GM18909 (cell line): ENCODE data around the gene ESR1.
"Not testable (repeated sequence)": the region's sequence is repeated elsewhere in the genome, so short reads cannot be mapped to it uniquely, and the experiment has no call there.

Experiments
- ATAC-seq: cut with Tn5 transposase; IDR thresholded peaks from one replicate; pipeline ENCODE4 v1.9.1; 2021; ENCODE audit warnings: mild to moderate bottlenecking; ENCODE audit not compliant: unreplicated experiment, poor library complexity

ESR1 gene

DNA sequence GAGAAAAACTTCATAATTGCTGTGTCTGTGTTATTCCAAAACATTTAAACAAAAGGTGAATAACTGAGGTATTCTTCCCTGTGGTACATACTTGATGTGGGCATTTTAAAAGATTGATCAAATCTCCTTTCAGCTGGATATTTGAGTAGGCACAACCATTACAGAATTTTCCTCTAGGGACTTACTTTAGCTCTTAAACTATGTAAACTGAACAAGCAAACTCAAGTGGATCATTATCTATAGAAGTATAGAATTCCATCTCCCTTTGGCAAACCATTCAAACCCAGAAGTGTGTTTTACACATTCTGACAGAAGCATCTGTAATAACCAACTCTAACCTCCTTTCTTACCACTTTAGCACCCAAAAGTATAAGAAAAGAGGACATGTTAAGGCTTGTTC is 241.4 kb downstream of the ESR1 start:
- ATAC-seq: no peak

GRCh38 chr6:152049502-152049901 is 242.0 kb downstream of the ESR1 start:
- no peak for ATAC-seq

DNA sequence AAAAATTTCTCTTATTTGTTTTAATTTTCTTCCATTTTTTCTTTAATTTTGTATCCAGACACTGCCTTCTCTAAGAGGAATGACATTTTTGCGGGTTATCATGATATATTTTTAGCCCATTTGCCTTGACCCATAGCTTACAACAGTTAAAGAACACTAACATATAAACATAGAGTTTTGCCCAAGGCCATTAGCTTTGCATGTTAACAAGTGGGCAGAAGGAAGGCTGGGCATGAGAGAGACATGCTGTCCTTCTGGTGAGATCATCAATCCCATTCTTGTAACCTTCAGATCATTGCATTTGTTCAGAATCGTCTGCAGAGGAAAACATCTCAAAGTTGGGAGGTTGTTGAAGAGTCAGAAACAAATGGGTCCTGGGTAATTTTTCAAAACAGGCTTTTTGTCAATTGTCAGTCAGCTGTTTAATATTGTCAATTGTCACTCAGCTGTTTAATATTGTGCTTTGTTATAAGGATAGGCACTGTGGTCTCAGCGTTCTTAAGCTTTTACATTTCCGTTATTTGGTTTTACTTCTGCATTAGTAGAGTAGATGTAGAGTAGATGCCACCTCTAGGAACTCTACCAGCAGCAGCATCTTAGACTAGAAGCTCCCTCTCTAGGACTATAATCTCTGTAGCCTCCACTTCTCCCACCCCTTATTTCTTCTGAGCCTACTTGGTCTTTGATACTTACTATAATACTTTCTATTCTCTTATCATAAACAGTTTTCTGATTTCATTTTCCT is 243.1 kb downstream of the ESR1 start:
- no peak for ATAC-seq

DNA sequence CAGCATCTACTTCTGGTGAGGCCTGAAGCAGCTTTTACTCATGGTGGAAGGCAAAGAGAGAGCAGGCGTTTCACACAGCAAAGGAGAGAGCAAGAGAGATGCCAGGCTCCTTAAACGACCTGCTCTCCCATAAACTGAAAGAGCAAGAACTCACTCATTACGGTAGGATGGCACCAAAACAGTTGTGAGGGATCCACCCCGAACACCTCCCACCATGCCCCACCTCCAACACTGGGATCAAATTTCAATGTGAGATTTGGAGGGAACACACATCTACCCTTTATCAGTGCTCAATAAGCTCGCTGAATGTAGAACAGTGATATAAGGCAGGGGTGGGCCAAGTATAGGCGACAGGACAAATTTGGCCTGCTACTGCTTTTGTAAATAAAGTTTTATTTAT is 244.6 kb downstream of the ESR1 start:
- no peak for ATAC-seq

GRCh38 chr6:152053332-152053731 is 245.8 kb downstream of the ESR1 start:
- no peak for ATAC-seq

GRCh38 chr6:152054441-152054840 is 247.0 kb downstream of the ESR1 start:
- ATAC-seq: no peak

DNA sequence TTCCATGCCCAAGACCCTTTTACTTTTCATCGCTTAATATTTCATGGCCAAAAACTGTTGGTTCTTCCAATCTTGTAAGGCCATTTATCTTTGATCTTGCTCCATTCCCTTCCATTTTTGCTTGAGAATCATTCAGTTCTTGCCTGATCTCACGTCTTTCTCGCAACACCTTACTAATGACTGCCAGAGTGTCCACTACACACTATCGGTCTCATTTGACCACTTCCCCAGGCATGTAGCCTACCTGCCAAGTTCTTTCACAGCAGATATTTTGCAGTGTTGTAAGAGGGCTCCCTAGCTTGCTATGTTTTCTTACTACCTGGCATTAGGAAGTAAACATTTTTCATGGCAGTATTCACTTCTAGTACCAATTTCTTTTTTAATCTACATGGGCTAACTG is 248.0 kb downstream of the ESR1 start:
- no peak for ATAC-seq

- ATAC-seq: no peak
Observed at GRCh38 chr6:152057832-152058498, 250.5 kb downstream of the ESR1 start.

DNA sequence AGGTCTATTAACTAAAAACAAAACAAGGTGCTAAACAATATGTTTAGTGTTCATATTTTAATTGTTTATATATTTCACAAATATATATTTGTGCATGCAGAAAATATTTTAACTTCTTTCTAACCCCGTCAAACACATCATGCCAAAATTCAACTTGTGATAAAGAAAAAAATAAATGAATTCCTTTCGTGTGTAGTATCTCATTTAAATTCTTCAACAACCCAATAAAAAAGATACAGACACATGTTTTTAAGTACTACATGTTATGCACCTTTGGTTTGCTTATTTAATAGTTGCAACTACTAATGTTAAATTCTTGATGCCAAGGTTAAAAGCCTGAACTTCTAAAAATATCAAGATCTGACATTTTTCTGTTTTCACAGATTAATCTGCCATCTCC is 252.4 kb downstream of the ESR1 start:
- ATAC-seq: no peak

DNA sequence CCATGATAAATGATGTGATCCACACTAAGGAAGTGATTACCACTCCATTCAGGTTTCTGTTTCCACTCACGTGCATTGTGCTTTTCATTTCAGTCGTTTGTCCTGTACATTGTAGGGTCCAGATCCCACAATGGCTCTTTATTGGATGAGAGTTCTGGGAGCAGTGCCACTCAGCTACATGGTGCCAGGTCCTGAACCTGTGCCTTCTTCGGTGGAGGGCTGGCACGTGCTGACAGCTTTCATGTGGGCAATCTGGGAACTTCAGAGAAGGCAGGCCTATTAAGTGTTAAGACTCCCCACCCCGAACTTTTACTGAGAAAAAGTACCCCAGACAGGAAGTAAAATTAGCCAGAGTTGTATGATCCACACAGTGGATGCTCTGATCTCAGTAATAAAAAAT is 255.0 kb downstream of the ESR1 start:
- no peak for ATAC-seq

DNA sequence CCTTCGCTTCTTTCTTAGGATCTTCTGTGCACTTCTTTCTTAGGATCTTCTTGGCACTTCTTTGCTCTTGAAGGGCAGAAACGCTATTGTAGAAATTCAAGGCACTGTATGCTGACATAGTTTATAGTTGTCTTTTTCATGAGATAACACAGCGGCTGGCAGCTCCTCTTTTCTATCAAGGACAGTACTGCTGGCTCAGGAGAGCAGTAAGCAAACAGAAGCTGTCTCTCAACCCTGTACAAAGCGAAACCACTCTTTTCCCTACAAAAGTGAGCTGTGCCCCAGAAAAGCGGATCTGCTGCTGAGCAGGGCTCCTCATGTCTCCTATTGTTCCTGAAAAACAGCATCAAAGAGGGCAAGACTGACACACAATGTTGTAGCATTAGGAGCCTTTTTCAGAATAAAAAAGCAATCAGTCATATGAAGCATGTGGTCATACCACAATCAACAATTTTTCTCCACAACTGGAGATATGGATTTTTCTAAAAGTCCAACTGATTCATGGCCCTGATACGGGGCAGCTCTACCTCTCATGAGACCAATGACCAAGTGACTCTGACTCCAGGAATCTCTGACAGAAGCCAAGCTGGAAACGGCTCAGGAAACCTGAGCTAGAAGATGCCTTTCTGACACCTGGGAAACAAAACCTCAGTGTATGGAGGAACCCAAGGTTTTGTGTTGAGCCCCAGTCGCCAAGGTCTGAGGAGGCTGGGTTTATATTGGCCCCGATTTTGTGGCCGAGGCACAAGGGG is 255.9 kb downstream of the ESR1 start:
- ATAC-seq: no peak

DNA sequence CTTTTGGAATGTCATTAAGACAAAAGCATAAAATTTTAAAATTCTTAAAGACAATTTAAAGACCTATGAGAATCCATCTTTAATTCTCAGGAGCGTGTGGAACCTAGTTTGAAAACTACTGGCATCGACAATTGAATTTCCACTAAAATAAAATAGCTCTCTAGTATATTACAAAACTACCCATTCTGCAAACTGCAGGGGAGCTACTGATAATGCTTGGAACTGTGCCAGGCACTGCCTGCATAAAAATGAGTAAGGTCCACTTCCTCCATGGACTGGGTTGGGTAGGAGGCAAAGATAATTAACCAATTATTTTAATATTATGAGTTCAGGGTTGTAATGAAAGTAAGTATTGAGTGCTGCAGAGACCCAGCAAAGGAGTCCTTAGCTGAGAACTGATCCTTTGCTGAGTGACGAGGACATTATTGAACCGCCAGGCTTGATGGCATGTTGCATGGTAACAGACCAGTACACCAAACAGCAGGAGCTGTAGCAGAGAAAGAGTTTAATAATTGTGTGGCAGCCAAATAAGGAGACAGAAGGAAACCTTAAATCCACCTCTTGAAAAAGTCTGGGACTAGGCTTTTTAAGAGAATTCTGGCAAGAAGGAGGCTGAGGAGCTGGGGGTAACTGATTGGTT is 261.3 kb downstream of the ESR1 start:
- no peak for ATAC-seq

DNA sequence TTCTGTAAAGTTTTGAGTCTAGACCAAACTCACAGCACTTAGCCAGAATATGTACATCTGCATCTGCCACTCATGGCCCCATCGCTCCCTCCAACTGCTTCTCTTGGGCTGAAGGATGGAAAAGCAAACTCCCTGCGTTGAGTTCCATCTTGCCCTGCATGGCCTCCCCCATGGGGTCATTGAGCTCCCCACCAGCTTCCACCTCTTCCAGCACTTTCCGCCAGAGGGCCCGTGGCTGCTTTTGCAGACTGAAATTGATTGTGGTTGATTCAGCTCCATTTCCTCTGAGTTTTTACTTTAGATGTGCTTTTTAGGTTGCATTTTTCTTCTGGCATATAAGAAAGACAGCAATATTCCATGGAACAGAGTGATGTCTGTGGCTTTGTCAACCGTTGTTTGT is 263.1 kb downstream of the ESR1 start:
- no peak for ATAC-seq

GRCh38 chr6:152071318-152071717 is 263.8 kb downstream of the ESR1 start:
- ATAC-seq: no peak

GRCh38 chr6:152071843-152072242 is 264.4 kb downstream of the ESR1 start:
- no peak for ATAC-seq

DNA sequence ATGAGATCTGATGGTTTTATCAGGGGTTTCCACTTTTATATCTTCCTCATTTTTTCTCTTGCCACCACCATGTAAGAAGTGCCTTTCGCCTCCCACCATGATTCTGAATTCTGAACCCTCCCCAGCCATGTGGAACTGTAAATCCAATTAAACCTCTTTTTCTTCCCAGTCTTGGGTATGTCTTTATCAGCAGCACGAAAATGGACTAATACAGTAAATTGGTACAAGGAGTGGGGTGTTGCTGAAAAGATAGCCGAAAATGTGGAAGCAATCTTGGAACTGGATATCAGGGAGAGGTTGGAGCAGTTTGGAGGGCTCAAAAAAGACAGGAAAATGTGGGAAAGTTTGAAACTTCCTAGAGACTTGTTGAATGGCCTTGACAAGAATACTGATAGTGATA is 268.8 kb downstream of the ESR1 start:
- ATAC-seq: not testable (repeated sequence)

- ATAC-seq: no peak
Observed at GRCh38 chr6:152078001-152078400, 270.5 kb downstream of the ESR1 start.

- no peak for ATAC-seq
Observed at GRCh38 chr6:152078804-152079203, 271.3 kb downstream of the ESR1 start.

DNA sequence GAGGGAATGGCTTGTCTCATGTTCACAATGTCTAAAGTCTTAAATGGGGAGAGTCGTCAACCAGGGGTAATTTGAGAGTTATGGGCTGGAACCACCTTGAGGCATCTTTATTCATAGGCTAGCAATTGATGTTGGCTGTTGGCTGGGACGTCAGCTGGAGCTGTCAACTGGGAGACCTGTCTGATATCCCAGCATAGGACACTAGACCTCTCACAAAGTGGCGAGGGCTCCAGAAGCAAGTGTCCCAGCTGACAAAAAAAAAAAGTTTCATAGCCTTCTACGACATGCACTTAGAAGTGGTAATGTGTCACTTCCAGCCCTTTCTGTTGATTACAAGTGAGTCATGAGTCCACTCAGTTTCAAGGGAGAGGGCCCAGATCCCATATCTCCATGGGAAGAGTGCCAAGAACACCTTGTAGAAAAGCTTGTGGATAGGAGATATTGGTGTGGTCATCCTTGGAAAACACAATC is 278.0 kb downstream of the ESR1 start:
- ATAC-seq: no peak

DNA sequence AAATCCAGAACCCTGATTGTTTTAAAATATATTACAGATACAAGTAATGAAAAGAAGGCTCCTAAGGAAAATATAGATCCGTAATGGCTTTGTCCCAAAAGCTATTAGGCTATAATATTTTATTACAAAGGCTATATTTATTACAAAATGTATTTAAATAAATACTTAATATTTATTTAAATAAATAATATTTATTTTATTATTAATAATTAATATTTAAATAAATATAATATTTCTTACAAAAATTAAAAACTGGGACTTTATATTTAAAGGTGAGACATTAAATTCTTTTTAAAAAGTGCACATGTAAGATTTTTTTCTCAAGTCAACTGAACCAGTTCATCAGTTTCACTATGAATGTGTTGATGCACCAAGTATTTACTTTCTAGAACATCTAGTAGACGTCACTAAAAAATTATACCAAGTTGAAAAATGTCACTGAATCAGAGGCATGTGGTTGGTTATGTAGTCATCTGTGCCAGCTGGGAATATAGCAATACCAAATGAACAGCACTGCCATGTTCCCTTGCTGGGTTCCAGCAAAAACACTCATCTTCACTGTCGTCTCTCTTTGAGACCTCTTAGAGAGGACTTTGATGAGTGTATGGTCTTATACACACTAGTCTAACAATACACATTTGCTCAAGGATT is 278.9 kb downstream of the ESR1 start:
- ATAC-seq: no peak
